WERI-Rb-1 (cell line): ENCODE data around the gene CLCN4.

Source experiments
- DNase-seq: peaks from one replicate; pipeline ENCODE4 v3.0.0-alpha.2; 2020
- H3K27ac ChIP-seq: fragments of 250-450 bp; sonication (Bioruptor Pico); 2 replicates; pipeline ENCODE4 v1.5.1; 2020; ENCODE audit warnings: mild to moderate bottlenecking, moderate library complexity
- H3K27me3 ChIP-seq: fragments of 250-450 bp; sonication (Bioruptor Pico); 2 replicates; pipeline ENCODE4 v1.5.1; 2021; ENCODE audit warnings: mild to moderate bottlenecking, low read depth, moderate library complexity; ENCODE audit not compliant: insufficient read depth, severe bottlenecking
- H3K36me3 ChIP-seq: fragments of 250-450 bp; sonication (Bioruptor Pico); 2 replicates; pipeline ENCODE4 v1.5.1; 2020; ENCODE audit warnings: mild to moderate bottlenecking, moderate library complexity
- H3K4me3 ChIP-seq: 2 replicates; pipeline ENCODE4 v1.5.1; 2011; ENCODE audit warnings: low read depth, mild to moderate bottlenecking, control low read depth, low read length
- H3K9me3 ChIP-seq: fragments of 250-450 bp; sonication (Bioruptor Pico); 2 replicates; pipeline ENCODE4 v1.5.1; 2021; ENCODE audit warnings: mild to moderate bottlenecking, moderate library complexity; ENCODE audit not compliant: severe bottlenecking
- CTCF ChIP-seq: IDR thresholded peaks from 2 replicates; pipeline ENCODE4 v1.5.1; 2011; ENCODE audit warnings: low read depth, mild to moderate bottlenecking, control low read depth, inconsistent platforms, low read length

The CLCN4 gene

GRCh38 chrX:10110984-10111363 is 45.8 kb upstream of the CLCN4 start:
- H3K9me3 ChIP-seq = no peaks in the 10 kb centered on the region
- no peak overlapping the region for H3K4me3 ChIP-seq
- H3K27ac ChIP-seq = no peak overlapping the region
- no peak for DNase-seq
- H3K36me3 ChIP-seq = no peaks in the 10 kb centered on the region
- TF ChIP-seq CTCF = no peak
- H3K27me3 ChIP-seq = peaks cover 6% of the 10 kb centered on the region

- TF ChIP-seq CTCF = no peak
- Histone ChIP-seq H3K36me3 (no peaks in the 10 kb centered on the region), H3K9me3 (no peaks in the 10 kb centered on the region), H3K4me3 (no peak overlapping the region), H3K27ac (no peak overlapping the region), H3K27me3 (peaks cover 6% of the 10 kb centered on the region)
- no peak for DNase-seq
These were observed 45.2 kb upstream of the CLCN4 start for GRCh38 chrX:10111364-10112148.

GRCh38 chrX:10112510-10112909 is 44.3 kb upstream of the CLCN4 start:
- DNase-seq = no peak
- H3K9me3 ChIP-seq = no peaks in the 10 kb centered on the region
- no peak for TF ChIP-seq CTCF
- H3K36me3 ChIP-seq = no peaks in the 10 kb centered on the region
- H3K4me3 ChIP-seq = no peak overlapping the region
- H3K27me3 ChIP-seq = peaks cover 9% of the 10 kb centered on the region
- no peak overlapping the region for H3K27ac ChIP-seq

GRCh38 chrX:10115082-10115481 is 41.7 kb upstream of the CLCN4 start:
- Histone ChIP-seq H3K36me3 (no peaks in the 10 kb centered on the region; the same call in 1 of the 2 replicates), H3K4me3 (no peak overlapping the region), H3K9me3 (peaks cover 3% of the 10 kb centered on the region), H3K27ac (no peak overlapping the region), H3K27me3 (peaks cover 4% of the 10 kb centered on the region)
- TF ChIP-seq CTCF = no peak
- no peak for DNase-seq

- H3K27ac ChIP-seq = no peak overlapping the region
These were observed 39.5 kb upstream of the CLCN4 start for GRCh38 chrX:10117301-10117700.

More at GRCh38 chrX:10117301-10117700, 39.5 kb upstream of the CLCN4 start:
- no peak for TF ChIP-seq CTCF
- peaks cover 4% of the 10 kb centered on the region for H3K27me3 ChIP-seq
- H3K9me3 ChIP-seq = peaks cover 3% of the 10 kb centered on the region
- no peaks in the 10 kb centered on the region; the same call in 1 of the 2 replicates for H3K36me3 ChIP-seq
- DNase-seq = no peak
- H3K4me3 ChIP-seq = no peak overlapping the region
